ENCODE data around the gene OR9Q1.

OR9Q1 gene

DNA sequence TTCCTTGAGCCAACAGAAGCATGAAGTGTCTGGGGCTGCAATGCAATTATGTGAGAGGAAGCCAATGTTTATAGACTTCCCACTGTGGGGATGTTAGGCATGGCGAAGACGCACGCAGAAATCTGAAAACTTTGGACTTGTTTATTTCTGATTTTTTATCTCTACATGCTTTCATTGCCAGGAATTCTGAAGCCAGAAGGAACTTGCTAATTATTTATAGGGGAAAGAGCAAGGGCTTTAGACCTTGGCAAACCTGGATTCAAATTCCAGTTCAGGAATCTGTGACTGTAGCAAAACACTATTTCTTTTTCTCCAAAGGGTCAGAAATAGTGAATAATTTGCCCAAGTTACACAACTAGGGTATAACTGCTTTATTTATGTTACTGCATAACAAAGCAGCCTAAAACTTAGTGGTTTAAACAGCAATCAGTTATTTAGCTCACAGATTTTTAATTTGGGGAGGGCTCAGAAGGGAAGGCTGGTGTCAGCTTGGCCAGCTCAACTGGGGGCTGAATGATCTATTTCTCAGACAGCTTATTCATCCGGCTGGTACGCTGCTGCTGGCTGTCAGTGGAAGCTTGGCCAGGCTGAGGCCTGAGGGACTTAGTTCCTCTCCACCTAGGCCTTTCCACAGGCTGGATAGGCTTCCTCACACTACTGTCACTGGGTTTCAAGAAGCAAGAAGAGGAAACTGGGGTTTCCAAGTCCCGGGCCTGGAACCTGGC, 5.2 kb downstream of the OR9Q1 start:
- no peak overlapping the region for H3K9ac ChIP-seq (ENCODE audit: low read depth in 1 of 2, low read length in 2 of 2)
- H3K27me3 ChIP-seq (ENCODE audit: control insufficient read depth in 2 of 2, insufficient read depth in 2 of 2, low read length in 2 of 2): no peaks in the 10 kb centered on the region
- no peaks in the 10 kb centered on the region for H3K36me3 ChIP-seq (ENCODE audit: control insufficient read depth in 2 of 2, insufficient read depth in 2 of 2, low read length in 2 of 2)
- H3K4me3 ChIP-seq (ENCODE audit: low read length in 2 of 2): no peak overlapping the region
- peaks cover 4 to 5% of the 10 kb centered on the region in 2 donors for H3K4me1 ChIP-seq (ENCODE audit: control insufficient read depth in 2 of 2, insufficient read depth in 2 of 2, low read length in 2 of 2)
- no peaks in the 10 kb centered on the region for H3K9me3 ChIP-seq (ENCODE audit: control insufficient read depth in 2 of 2, low read length in 2 of 2)
- H3K27ac ChIP-seq (ENCODE audit: low read depth in 2 of 2, low read length in 2 of 2): no peak overlapping the region

DNA sequence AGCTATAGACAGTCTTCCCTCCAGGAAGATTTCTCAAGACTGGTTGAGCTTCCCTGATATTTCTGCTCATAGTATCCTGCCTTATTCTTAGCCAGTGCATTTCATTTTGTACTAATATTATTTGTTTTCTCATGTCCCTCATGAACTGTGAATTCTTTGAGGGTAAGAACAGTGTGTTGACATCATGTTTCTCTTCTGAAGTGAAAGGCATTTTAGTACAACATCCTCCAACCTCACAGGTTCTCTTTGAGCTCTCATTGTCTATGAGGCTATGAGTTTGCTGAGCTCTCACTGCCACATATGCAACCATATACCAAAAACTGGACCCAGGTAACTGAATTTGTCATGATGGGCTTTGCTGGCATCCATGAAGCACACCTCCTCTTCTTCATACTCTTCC, 7.0 kb downstream of the OR9Q1 start, which contains the start of gene OR6Q1:
Gene OR6Q1, plus strand, starts transcription at position 301 of the 400 bp plus-strand sequence. Its CDS starts 0 bp downstream, at position 301.
- Histone ChIP-seq H3K9me3 (ENCODE audit: control insufficient read depth in 2 of 2, low read length in 2 of 2) (no peaks in the 10 kb centered on the region), H3K27me3 (ENCODE audit: control insufficient read depth in 2 of 2, insufficient read depth in 2 of 2, low read length in 2 of 2) (no peaks in the 10 kb centered on the region), H3K4me1 (ENCODE audit: control insufficient read depth in 2 of 2, insufficient read depth in 2 of 2, low read length in 2 of 2) (no peaks in the 10 kb centered on the region), H3K4me3 (ENCODE audit: low read length in 2 of 2) (no peak within 1 kb of the TSS), H3K9ac (ENCODE audit: low read depth in 1 of 2, low read length in 2 of 2) (no peak within 1 kb of the TSS), H3K27ac (ENCODE audit: low read depth in 2 of 2, low read length in 2 of 2) (no peak within 1 kb of the TSS), H3K36me3 (ENCODE audit: control insufficient read depth in 2 of 2, insufficient read depth in 2 of 2, low read length in 2 of 2) (no peaks in the 10 kb centered on the region)

DNA sequence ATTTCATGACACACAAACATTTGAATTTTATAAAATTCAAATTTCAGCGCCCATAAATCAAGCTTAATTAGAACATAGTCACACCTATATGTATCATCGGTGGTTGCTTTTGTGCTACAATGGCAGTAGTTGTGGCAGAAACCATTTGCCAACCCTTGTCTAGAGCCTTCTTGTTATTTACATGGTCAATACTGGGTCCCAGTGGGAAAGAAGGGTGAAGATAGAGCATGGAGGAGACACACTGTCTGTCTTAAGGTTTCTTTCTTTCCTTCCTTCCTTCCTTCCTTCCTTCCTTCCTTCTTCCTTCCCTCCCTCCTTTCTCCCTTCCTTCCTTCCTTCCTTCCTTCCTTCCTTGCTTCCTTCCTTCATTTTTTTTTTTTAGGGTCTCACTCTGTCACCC, 10.8 kb downstream of the OR9Q1 start:
- H3K27me3 ChIP-seq (ENCODE audit: control insufficient read depth in 2 of 2, insufficient read depth in 2 of 2, low read length in 2 of 2): no peaks in the 10 kb centered on the region
- no peak overlapping the region for H3K4me3 ChIP-seq (ENCODE audit: low read length in 2 of 2)
- H3K9me3 ChIP-seq (ENCODE audit: control insufficient read depth in 2 of 2, low read length in 2 of 2): no peaks in the 10 kb centered on the region
- no peak overlapping the region for H3K27ac ChIP-seq (ENCODE audit: low read depth in 2 of 2, low read length in 2 of 2)
- no peak overlapping the region for H3K9ac ChIP-seq (ENCODE audit: low read depth in 1 of 2, low read length in 2 of 2)
- H3K4me1 ChIP-seq (ENCODE audit: control insufficient read depth in 2 of 2, insufficient read depth in 2 of 2, low read length in 2 of 2): no peaks in the 10 kb centered on the region
- H3K36me3 ChIP-seq (ENCODE audit: control insufficient read depth in 2 of 2, insufficient read depth in 2 of 2, low read length in 2 of 2): no peaks in the 10 kb centered on the region

DNA sequence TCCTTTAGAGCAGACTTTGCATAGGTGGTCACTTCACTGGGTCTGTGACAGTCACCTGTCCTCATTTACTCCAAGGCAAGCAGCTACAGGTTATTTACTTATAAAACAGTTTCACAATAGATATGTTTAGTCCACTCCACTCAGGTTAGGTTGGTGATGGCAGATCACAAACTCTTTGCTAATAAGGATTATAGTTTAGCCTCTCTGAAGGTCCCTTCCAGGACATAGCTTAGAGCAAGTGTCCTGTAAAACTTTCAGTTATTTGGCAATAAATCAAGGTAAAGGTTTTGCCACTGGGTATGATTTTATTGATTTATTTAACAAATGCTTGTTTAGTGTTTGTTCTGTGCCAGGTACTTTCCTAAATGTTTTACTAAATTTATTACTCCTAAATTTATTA, 15.9 kb downstream of the OR9Q1 start:
- Histone ChIP-seq H3K27ac (ENCODE audit: low read depth in 2 of 2, low read length in 2 of 2) (no peak overlapping the region), H3K9ac (ENCODE audit: low read depth in 1 of 2, low read length in 2 of 2) (no peak overlapping the region), H3K27me3 (ENCODE audit: control insufficient read depth in 2 of 2, insufficient read depth in 2 of 2, low read length in 2 of 2) (no peaks in the 10 kb centered on the region), H3K4me3 (ENCODE audit: low read length in 2 of 2) (no peak overlapping the region), H3K9me3 (ENCODE audit: control insufficient read depth in 2 of 2, low read length in 2 of 2) (no peaks in the 10 kb centered on the region), H3K4me1 (ENCODE audit: control insufficient read depth in 2 of 2, insufficient read depth in 2 of 2, low read length in 2 of 2) (no peaks in the 10 kb centered on the region), H3K36me3 (ENCODE audit: control insufficient read depth in 2 of 2, insufficient read depth in 2 of 2, low read length in 2 of 2) (no peaks in the 10 kb centered on the region)

DNA sequence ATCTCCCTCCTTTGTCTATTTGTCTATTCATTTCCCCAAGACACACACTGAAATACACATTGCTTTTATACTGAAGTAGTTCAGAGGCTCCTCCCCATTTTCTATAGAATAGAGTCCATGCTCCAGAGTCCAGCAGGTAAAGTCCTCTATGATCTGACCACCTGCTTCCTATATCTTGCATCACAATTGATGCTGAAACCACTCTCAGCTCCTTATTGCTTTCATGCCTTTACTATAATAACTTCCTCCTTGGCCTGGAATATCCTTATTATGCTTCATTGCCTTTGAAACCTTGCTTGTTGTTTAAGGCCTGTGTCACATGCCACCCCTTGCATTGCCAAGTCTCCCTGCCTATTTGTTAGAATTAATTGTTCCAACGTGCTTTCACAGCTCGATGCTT, 19.7 kb downstream of the OR9Q1 start:
- H3K4me3 ChIP-seq (ENCODE audit: low read length in 2 of 2): no peak overlapping the region
- no peaks in the 10 kb centered on the region for H3K9me3 ChIP-seq (ENCODE audit: control insufficient read depth in 2 of 2, low read length in 2 of 2)
- no peak overlapping the region for H3K27ac ChIP-seq (ENCODE audit: low read depth in 2 of 2, low read length in 2 of 2)
- H3K36me3 ChIP-seq (ENCODE audit: control insufficient read depth in 2 of 2, insufficient read depth in 2 of 2, low read length in 2 of 2): no peaks in the 10 kb centered on the region
- no peaks in the 10 kb centered on the region for H3K4me1 ChIP-seq (ENCODE audit: control insufficient read depth in 2 of 2, insufficient read depth in 2 of 2, low read length in 2 of 2)
- H3K27me3 ChIP-seq (ENCODE audit: control insufficient read depth in 2 of 2, insufficient read depth in 2 of 2, low read length in 2 of 2): no peaks in the 10 kb centered on the region
- H3K9ac ChIP-seq (ENCODE audit: low read depth in 1 of 2, low read length in 2 of 2): no peak overlapping the region

DNA sequence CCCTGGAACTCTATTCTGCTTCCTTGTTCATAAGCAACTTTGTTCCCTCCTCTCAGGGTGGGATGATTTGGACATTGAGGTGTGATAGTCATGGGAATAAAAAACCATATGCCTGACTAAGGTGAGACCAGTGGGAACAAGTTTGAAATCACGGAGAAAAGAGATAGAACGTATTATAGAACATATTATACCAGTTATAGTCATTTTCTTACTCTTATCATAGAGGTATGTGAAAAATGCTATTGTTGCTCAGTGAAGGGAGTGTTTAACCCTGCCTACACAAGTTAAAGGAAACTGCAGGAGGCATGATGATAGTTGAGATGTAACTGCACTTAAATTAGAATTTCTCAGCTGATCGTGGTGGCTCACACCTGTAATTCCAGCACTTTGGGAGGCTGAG, 22.6 kb downstream of the OR9Q1 start:
- H3K36me3 ChIP-seq (ENCODE audit: control insufficient read depth in 2 of 2, insufficient read depth in 2 of 2, low read length in 2 of 2): no peaks in the 10 kb centered on the region
- H3K9me3 ChIP-seq (ENCODE audit: control insufficient read depth in 2 of 2, low read length in 2 of 2): no peaks in the 10 kb centered on the region
- H3K27ac ChIP-seq (ENCODE audit: low read depth in 2 of 2, low read length in 2 of 2): no peak overlapping the region
- no peaks in the 10 kb centered on the region for H3K4me1 ChIP-seq (ENCODE audit: control insufficient read depth in 2 of 2, insufficient read depth in 2 of 2, low read length in 2 of 2)
- H3K9ac ChIP-seq (ENCODE audit: low read depth in 1 of 2, low read length in 2 of 2): no peak overlapping the region
- no peak overlapping the region for H3K4me3 ChIP-seq (ENCODE audit: low read length in 2 of 2)
- H3K27me3 ChIP-seq (ENCODE audit: control insufficient read depth in 2 of 2, insufficient read depth in 2 of 2, low read length in 2 of 2): no peaks in the 10 kb centered on the region

DNA sequence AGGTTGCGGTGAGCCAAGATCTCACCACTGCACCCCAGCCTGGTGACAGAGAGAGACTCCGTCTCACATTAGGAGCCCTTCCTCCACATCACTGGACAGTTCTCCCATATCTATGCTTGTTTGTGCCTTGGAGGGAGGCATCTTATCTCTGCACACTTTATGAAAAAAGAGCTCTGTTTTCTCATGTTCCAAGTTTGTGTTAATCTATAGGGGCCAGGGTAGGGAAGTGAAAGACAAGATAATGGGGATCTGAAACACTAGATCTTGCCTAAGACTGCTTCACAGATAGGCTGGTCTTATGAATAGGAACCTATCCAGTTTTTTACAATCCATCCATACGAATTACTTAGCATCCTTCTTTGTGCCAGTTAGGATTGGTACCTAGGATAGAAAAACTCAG, 24.1 kb downstream of the OR9Q1 start:
- Histone ChIP-seq H3K4me3 (ENCODE audit: low read length in 2 of 2) (no peak overlapping the region), H3K4me1 (ENCODE audit: control insufficient read depth in 2 of 2, insufficient read depth in 2 of 2, low read length in 2 of 2) (no peaks in the 10 kb centered on the region), H3K9ac (ENCODE audit: low read depth in 1 of 2, low read length in 2 of 2) (no peak overlapping the region), H3K27ac (ENCODE audit: low read depth in 2 of 2, low read length in 2 of 2) (no peak overlapping the region), H3K27me3 (ENCODE audit: control insufficient read depth in 2 of 2, insufficient read depth in 2 of 2, low read length in 2 of 2) (no peaks in the 10 kb centered on the region), H3K36me3 (ENCODE audit: control insufficient read depth in 2 of 2, insufficient read depth in 2 of 2, low read length in 2 of 2) (no peaks in the 10 kb centered on the region), H3K9me3 (ENCODE audit: control insufficient read depth in 2 of 2, low read length in 2 of 2) (no peaks in the 10 kb centered on the region)

DNA sequence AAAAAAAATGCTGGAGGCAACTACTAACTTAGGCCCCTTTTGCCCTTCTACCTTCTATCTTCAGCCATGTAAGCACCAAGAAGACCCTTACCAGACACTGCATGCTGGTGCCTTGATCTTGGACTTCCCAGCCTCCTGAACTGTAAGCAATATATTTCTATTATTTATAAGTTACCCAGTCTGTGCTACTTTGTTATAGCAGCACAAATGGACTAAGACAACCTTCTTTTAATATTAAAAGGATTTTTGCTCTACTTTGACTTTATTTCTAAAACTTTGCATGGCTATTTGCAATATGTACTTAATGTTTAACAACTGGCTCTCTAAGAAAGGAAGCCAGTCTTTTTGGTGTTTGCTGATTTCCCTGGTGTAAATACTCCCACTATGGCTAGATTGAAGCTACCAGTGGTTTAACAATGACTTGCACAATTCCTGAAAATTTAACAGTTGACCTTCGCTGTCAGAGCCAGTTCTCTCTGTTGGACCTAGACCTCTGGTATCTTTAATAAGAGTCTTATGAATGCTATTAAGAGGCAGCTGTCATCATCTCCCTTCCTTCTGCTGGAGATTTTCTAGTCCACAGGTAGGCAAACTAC, 32.2 kb downstream of the OR9Q1 start:
- no peak overlapping the region for H3K4me3 ChIP-seq (ENCODE audit: low read length in 2 of 2)

DNA sequence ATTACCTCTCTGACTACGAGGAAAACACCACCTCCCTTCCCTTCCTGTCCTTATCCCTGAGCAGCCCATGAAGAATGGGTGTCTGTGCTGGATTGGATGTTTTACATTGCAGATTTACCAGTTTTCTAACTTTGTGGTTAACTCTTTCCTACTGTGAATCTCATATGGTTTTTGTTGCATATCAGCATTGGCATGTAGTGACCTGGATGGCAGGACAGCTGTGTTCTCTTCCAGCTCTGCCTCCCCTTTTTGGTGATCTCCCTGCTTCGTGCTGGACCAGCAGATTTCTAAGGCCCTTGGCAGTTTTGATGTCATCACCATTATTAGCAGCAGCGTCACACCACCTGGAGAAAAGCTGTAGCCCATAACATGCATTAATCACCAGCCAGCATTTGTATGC, 33.8 kb downstream of the OR9Q1 start:
- Histone ChIP-seq H3K27ac (ENCODE audit: low read depth in 2 of 2, low read length in 2 of 2) (no peak overlapping the region), H3K36me3 (ENCODE audit: control insufficient read depth in 2 of 2, insufficient read depth in 2 of 2, low read length in 2 of 2) (no peaks in the 10 kb centered on the region)

More for the DNA sequence above, 32.2 kb downstream of the OR9Q1 start:
- no peaks in the 10 kb centered on the region for H3K27me3 ChIP-seq (ENCODE audit: control insufficient read depth in 2 of 2, insufficient read depth in 2 of 2, low read length in 2 of 2)
- H3K4me1 ChIP-seq (ENCODE audit: control insufficient read depth in 2 of 2, insufficient read depth in 2 of 2, low read length in 2 of 2): no peaks in the 10 kb centered on the region
- no peak overlapping the region for H3K9ac ChIP-seq (ENCODE audit: low read depth in 1 of 2, low read length in 2 of 2)
- no peaks in the 10 kb centered on the region for H3K9me3 ChIP-seq (ENCODE audit: control insufficient read depth in 2 of 2, low read length in 2 of 2)
- no peak overlapping the region for H3K27ac ChIP-seq (ENCODE audit: low read depth in 2 of 2, low read length in 2 of 2)
- H3K36me3 ChIP-seq (ENCODE audit: control insufficient read depth in 2 of 2, insufficient read depth in 2 of 2, low read length in 2 of 2): no peaks in the 10 kb centered on the region

DNA sequence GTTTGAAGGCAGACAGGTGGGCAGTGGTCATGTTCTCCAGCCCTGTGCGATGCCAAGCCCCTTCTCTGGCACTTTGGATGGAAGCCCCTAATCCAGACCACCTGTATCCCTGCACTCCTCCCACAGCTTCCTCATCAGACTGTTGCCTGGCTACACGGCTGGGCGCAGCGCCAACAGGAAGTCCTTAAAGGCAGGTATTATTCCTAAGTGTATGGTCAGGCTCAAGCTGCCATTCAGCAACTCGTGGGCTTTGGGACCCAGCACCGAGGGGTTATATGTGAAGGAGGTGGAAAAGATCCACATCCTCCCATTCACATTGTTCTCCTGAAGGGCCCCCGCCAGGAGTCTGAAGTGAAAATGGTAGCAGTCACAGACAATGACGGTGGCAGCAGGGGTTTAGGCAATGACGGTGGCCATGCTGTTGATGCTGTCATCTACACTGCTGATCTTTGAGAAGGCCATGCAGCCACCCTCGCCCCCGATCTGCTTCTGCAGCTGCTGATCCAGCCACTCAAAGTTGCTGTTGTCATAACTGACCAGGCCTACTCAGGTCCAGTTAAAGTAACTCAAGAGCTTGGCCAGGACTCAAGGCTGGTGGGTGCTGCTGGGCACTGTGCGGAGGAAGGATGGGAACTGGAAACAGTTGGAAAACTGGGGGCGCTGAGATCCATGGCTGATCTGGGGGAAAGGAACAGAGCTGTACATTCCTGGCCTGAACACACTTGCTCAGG, 34.8 kb downstream of the OR9Q1 start:
- H3K27me3 ChIP-seq (ENCODE audit: control insufficient read depth in 2 of 2, insufficient read depth in 2 of 2, low read length in 2 of 2): no peaks in the 10 kb centered on the region
- no peaks in the 10 kb centered on the region for H3K4me1 ChIP-seq (ENCODE audit: control insufficient read depth in 2 of 2, insufficient read depth in 2 of 2, low read length in 2 of 2)
- no peak overlapping the region for H3K4me3 ChIP-seq (ENCODE audit: low read length in 2 of 2)
- H3K36me3 ChIP-seq (ENCODE audit: control insufficient read depth in 2 of 2, insufficient read depth in 2 of 2, low read length in 2 of 2): no peaks in the 10 kb centered on the region
- no peak overlapping the region for H3K27ac ChIP-seq (ENCODE audit: low read depth in 2 of 2, low read length in 2 of 2)
- no peaks in the 10 kb centered on the region for H3K9me3 ChIP-seq (ENCODE audit: control insufficient read depth in 2 of 2, low read length in 2 of 2)
- H3K9ac ChIP-seq (ENCODE audit: low read depth in 1 of 2, low read length in 2 of 2): no peak overlapping the region

More for the DNA sequence above, 33.8 kb downstream of the OR9Q1 start:
- no peaks in the 10 kb centered on the region for H3K9me3 ChIP-seq (ENCODE audit: control insufficient read depth in 2 of 2, low read length in 2 of 2)
- no peak overlapping the region for H3K9ac ChIP-seq (ENCODE audit: low read depth in 1 of 2, low read length in 2 of 2)
- H3K4me3 ChIP-seq (ENCODE audit: low read length in 2 of 2): no peak overlapping the region
- no peaks in the 10 kb centered on the region for H3K4me1 ChIP-seq (ENCODE audit: control insufficient read depth in 2 of 2, insufficient read depth in 2 of 2, low read length in 2 of 2)
- no peaks in the 10 kb centered on the region for H3K27me3 ChIP-seq (ENCODE audit: control insufficient read depth in 2 of 2, insufficient read depth in 2 of 2, low read length in 2 of 2)
